Vagina (tissue), 2 donors: ENCODE results near the gene POLR3B.

ENCODE experiments used
- POLR2A ChIP-seq, 2 donors: fragments of 450-650 bp; IDR thresholded peaks; one replicate each; pipeline ENCODE4 v1.6.1; 2017; ENCODE audit warnings: antibody characterized with exemption in 2 of 2, mild to moderate bottlenecking in 2 of 2, moderate library complexity in 2 of 2
- POLR2AphosphoS5 ChIP-seq, 2 donors: sonication (generic); formaldehyde crosslinking; IDR thresholded peaks; one replicate each; pipeline ENCODE4 v1.9.0; 2017; ENCODE audit warnings: antibody characterized with exemption in 2 of 2, mild to moderate bottlenecking in 2 of 2, low read depth in 1 of 2; ENCODE audit not compliant: insufficient read depth in 1 of 2

- TF ChIP-seq POLR2AphosphoS5 (IDR thresholded peaks at IDR 0.05; ENCODE audit: insufficient read depth in 1 of 2, low read depth in 1 of 2): no peak
- TF ChIP-seq POLR2A (IDR thresholded peaks at IDR 0.05): no peak
Measured at GRCh38 chr12:106328735-106329134, 28.8 kb upstream of the POLR3B start.
